HepG2 (cell line): ENCODE data around the gene LINC00237. TPM values are rescaled to one million over a fixed set of nuclear protein-coding genes. Genes with fewer than 3 reads are reported as not detected.
A peak's percentile ranks its signal among the peaks of the same experiment; 100 is the strongest.

Experiments used
- GATAD1 ChIP-seq: IDR thresholded peaks from 2 replicates; pipeline ENCODE4 v1.6.1; 2016; ENCODE audit warnings: missing genetic modification reagents, missing compliant biosample characterization
- GTF2F1 ChIP-seq: fragments of 150-350 bp; IDR thresholded peaks from 2 replicates; pipeline ENCODE4 v1.6.1; 2014; ENCODE audit warnings: low read length
- HBP1 ChIP-seq: IDR thresholded peaks from 2 replicates; pipeline ENCODE4 v1.6.1; 2016; ENCODE audit warnings: low read depth, control low read depth
- MZF1 ChIP-seq: sonication (generic); formaldehyde crosslinking; IDR thresholded peaks from 2 replicates; pipeline ENCODE4 v1.8.1; 2023; ENCODE audit warnings: mild to moderate bottlenecking, missing genetic modification reagents, borderline replicate concordance
- REST ChIP-seq, 2 experiments: IDR thresholded peaks; 2 replicates each; pipeline ENCODE4 v1.6.1; 2011 to 2012; ENCODE audit warnings: low read length in 2 of 2, borderline replicate concordance in 1 of 2, low read depth in 1 of 2, mild to moderate bottlenecking in 1 of 2, moderate library complexity in 1 of 2
- SNAI1 ChIP-seq: sonication (generic); formaldehyde crosslinking; IDR thresholded peaks from 2 replicates; pipeline ENCODE4 v1.5.0; 2020; ENCODE audit warnings: mild to moderate bottlenecking, missing genetic modification reagents, borderline replicate concordance
- STAT5B ChIP-seq: sonication (generic); formaldehyde crosslinking; IDR thresholded peaks from 2 replicates; pipeline ENCODE4 v1.4.0; 2020; ENCODE audit warnings: missing genetic modification reagents
- ZC3H4 ChIP-seq: sonication (generic); formaldehyde crosslinking; IDR thresholded peaks from 2 replicates; pipeline ENCODE4 v1.4.0; 2020; ENCODE audit warnings: missing genetic modification reagents, borderline replicate concordance
- ZNF142 ChIP-seq: sonication (generic); formaldehyde crosslinking; IDR thresholded peaks from 2 replicates; pipeline ENCODE4 v1.4.0; 2020; ENCODE audit warnings: missing genetic modification reagents
- ZNF263 ChIP-seq: sonication (generic); formaldehyde crosslinking; IDR thresholded peaks from 2 replicates; pipeline ENCODE4 v1.4.0; 2020; ENCODE audit warnings: missing genetic modification reagents
- ZNF44 ChIP-seq: sonication (generic); formaldehyde crosslinking; IDR thresholded peaks from 2 replicates; pipeline ENCODE4 v1.5.1; 2020; ENCODE audit warnings: mild to moderate bottlenecking, missing genetic modification reagents
- ZNF687 ChIP-seq: sonication (generic); formaldehyde crosslinking; IDR thresholded peaks from 2 replicates; pipeline ENCODE4 v1.5.1; 2020; ENCODE audit warnings: mild to moderate bottlenecking, missing genetic modification reagents, moderate library complexity
- ZNF703 ChIP-seq: sonication (generic); formaldehyde crosslinking; IDR thresholded peaks from 2 replicates; pipeline ENCODE4 v1.5.1; 2020; ENCODE audit warnings: missing genetic modification reagents, mild to moderate bottlenecking, moderate library complexity, borderline replicate concordance
- polyA plus RNA-seq, 8 experiments: library from polyadenylated mRNA; depleted of rRNA in 3 of 8; stranded (reverse) in 7 of 8; unstranded in 1 of 8; fragments of >200 nt; fragmentation: Illumina TruSeq in 4 of 8; extraction: Trizol in 4 of 8; gene quantifications; 2 replicates each; pipeline versions ENCODE4 v1.2.1 to v1.2.3, GENCODE V29; 2011 to 2016; ENCODE audit warnings: low read depth in 4 of 8, missing spikeins in 1 of 8, mixed read lengths in 1 of 8; ENCODE audit not compliant: insufficient read depth in 1 of 8
- total RNA-seq, 5 experiments: library from RNA; depleted of rRNA; stranded (reverse); fragments of >200 nt; fragmentation: Illumina TruSeq; extraction: Trizol; gene quantifications; 2 replicates each; pipeline ENCODE4 v1.2.3, GENCODE V29; 2016; ENCODE audit warnings: low read depth in 1 of 5

The LINC00237 gene
- total and polyA plus RNA-seq, 2 of the 13 experiments (the other 11 are each of a cell fraction or from before 2014, with no cell fraction given), result not detected

- no peak for TF ChIP-seq ZNF703 (CRISPR knock-in tag)
- no peak for TF ChIP-seq MZF1 (CRISPR knock-in tag)
- TF ChIP-seq REST (IDR thresholded peaks at IDR 0.05; ENCODE audit: borderline replicate concordance in 1 of 2, low read depth in 1 of 2, low read length in 2 of 2), result peak in 1 of 2 experiments; percentile 57; a peak in 1 of 4 replicates
- peak; percentile 94 for TF ChIP-seq ZNF44
- TF ChIP-seq GATAD1 (CRISPR knock-in tag), result peak; percentile 77
- TF ChIP-seq STAT5B (CRISPR knock-in tag), result peak; percentile 82; the same call in 1 of the 2 replicates
- TF ChIP-seq GTF2F1, result no peak
- TF ChIP-seq ZNF142 (CRISPR knock-in tag), result no peak
- no peak for TF ChIP-seq ZC3H4 (CRISPR knock-in tag)
- no peak for TF ChIP-seq HBP1
- no peak; the same call in 1 of the 2 replicates for TF ChIP-seq ZNF687 (CRISPR knock-in tag)
- TF ChIP-seq ZNF263, result no peak
- TF ChIP-seq SNAI1 (CRISPR knock-in tag), result no peak
Measured at GRCh38 chr20:21134883-21135493, 28.8 kb upstream of the LINC00237 start (continued).
